ENCODE data around the gene TRAF2.

The TRAF2 gene

DNA sequence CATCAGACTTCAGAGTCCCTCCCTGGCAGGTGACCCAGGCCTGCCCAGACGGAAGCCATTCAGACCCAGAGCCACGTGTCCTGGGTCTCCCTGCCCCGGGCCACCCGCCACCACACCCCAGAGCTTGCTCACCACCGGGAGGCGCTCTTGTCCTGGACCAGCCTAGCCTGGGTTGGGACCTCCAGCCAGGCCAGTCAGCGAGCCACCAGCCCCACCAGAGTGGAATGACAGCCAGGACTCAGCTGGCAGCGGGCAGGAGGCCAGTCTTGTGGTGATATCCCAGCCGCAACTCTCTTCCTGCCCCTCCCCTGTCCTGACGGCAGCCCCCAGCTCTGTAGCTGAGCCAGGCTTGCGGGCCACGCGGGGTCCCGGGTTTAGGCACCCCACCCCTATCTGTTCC is 89.3 kb downstream of the TRAF2 start:
- no peak for DNase-seq (ENCODE audit: low read depth in 2 of 2, low spot score in 1 of 2)

Measured in stimulated activated CD8-positive, alpha-beta memory T cell treated with anti-CD3 and anti-CD28 coated beads, Interleukin-4, amount 100 ng/mL, for 1 hour (primary cell).